NCI-H2196 treated with DMSO at 0.1 percent for 48 hours (cell line): ENCODE measurements around the gene FMNL2.

Experiments used
- DNase-seq: peaks from one replicate; lab custom pipeline; 2025; ENCODE audit not compliant: unreplicated experiment; lab: John Stamatoyannopoulos, UW

Gene FMNL2

DNA sequence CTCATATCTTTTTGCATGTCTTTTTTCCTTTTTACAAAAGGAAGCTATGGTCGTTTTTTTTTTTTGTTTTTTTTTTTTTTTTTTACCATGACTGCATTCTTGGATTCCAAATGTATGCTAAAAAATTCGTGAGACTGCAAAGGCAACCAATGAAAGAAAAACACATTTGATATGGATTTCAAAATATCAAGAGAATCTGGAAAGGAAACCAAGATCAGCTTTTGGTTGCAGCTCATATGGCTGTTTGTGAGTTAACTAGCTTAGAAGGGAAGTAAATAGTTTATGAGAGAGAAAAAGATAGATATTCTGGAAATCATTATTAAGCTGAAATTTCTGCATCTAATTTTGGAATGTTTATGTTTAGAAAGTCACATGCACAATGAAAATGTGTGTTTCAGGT is 272.0 kb downstream of the FMNL2 start:
- DNase-seq, result no peak

GRCh38 chr2:152607793-152608300 is 272.9 kb downstream of the FMNL2 start:
- DNase-seq, result no peak

DNA sequence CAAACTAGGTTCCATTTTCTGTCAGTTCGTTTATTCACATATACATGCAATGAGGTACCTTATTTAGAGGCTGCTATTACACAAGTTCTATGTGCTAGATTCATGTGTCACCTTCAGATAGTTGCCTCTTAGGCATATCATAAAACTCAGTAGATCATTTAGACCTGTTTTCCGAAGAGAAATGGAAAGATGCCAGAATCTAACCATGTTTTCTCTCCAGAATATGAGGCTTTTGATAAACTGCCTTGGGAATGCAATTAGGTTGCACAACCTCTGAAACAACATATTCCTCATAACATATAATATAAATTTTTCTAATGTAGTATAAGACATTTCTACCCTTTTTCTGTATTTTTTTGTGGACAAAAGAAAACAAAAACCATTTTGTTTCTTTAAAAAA is 274.2 kb downstream of the FMNL2 start:
- DNase-seq, result no peak

DNA sequence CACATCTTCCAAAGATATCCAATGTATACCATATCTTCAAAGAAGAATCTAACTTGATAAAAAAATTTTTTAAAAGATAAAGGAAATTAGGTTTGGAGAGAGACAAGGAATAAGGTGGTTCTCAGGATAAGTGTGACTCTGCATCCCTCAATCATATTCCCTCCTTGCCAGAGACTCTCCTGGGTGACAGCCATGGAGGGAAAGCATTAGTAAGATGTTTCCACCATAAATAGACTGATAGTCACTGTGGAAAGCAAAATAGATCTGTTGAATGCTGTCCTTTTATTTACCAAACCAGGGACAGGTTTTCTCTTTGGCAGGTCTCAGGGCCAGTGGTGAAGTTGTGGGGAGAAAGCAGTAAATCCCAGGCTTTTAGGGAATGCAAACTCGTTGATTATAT is 274.7 kb downstream of the FMNL2 start:
- no peak for DNase-seq

- DNase-seq, result no peak
These were observed 276.7 kb downstream of the FMNL2 start for GRCh38 chr2:152611458-152612231.

- DNase-seq, result no peak
These were observed 278.3 kb downstream of the FMNL2 start for GRCh38 chr2:152613235-152613634.

- no peak for DNase-seq
These were observed 280.2 kb downstream of the FMNL2 start for GRCh38 chr2:152615177-152615576.

DNA sequence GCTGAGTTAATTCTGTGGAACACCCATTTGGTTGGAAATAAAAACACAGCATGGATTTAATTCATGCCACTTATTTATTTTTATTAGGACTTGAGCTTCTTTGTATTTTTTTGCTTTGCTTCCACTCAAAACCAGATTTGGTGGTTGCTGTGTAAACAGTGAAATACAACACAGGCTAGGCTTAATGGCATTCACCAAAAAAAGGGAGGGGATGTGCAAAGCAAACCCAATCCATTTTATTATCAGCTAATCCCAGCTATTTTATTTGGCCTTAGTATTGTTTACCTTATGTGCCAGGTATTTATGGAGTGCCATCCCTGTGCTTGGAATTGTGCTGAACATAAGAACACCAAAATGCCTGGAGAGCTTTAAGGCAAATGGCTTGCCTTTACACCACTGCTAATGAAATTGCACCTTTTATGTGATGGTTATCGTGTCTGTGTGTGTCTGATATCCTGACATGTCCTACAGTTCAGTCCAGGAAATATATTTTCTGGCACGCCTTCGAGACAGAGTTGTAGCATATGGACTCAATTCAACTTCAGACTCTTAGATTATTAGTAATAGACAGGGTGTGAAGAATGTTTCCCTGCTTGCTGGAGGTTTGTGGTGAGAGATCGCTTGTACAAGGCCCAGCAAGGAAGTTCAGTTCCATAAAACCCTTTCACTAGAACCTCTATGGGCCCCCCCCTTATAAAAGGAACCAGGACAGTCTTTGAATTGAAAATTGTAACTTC is 282.6 kb downstream of the FMNL2 start:
- DNase-seq, result no peak

DNA sequence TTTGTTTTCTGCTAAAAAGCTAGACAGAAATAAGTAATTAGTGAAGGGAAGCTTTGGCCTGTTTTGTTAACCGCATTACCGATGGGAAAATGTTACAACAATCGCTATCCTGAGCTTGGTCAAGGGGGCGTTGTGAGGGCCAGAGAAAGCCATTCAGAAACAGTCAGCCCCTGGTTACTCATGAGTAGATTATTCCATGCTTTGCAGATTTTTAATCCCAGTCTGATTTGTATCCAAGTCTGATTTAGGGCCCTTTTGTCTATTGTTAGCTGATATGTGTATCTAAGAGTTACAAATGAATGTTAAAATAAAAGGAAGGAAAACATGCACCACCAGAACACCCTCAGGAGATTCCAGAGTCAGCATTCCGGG is 283.2 kb downstream of the FMNL2 start:
- DNase-seq, result no peak

DNA sequence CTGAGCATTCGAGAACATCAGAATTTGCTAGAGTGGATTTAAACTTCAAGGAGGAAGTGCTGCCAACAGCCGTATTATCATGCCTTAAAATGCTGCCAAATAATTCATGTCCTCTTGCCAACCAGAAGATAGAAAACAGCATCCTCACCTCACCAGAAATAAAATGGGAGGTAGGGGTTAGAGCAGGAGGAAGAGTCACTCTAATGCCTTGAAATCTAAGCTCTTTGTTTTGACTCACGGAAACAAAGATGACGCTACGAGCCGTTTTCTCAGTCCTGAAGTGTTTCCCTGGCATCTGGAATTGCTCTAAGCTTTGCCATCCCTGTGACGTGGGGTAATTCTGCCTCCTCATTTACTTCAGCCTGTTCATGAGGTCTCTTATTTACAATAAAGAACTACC is 285.2 kb downstream of the FMNL2 start:
- DNase-seq, result no peak

DNA sequence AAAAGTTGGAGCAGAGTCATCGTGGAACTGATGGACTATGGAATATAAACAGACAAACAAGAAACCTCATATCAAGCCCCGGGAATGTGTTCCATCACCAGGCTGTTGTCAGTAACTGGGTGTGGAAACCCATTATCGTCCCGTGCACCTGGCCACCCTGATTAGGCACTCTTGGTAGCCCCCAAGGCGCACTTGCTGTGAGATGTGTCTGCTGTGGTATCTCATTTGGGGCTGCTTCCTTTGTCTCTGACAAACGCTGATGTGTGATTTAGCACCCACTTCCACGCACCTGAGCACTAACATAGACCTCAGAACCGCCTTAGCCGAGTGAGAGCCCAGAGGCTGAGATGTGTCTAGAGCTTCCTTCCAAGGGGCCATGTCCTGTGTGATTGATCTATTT is 286.0 kb downstream of the FMNL2 start:
- DNase-seq, result no peak

GRCh38 chr2:152622219-152622618 is 287.2 kb downstream of the FMNL2 start:
- DNase-seq, result no peak

DNA sequence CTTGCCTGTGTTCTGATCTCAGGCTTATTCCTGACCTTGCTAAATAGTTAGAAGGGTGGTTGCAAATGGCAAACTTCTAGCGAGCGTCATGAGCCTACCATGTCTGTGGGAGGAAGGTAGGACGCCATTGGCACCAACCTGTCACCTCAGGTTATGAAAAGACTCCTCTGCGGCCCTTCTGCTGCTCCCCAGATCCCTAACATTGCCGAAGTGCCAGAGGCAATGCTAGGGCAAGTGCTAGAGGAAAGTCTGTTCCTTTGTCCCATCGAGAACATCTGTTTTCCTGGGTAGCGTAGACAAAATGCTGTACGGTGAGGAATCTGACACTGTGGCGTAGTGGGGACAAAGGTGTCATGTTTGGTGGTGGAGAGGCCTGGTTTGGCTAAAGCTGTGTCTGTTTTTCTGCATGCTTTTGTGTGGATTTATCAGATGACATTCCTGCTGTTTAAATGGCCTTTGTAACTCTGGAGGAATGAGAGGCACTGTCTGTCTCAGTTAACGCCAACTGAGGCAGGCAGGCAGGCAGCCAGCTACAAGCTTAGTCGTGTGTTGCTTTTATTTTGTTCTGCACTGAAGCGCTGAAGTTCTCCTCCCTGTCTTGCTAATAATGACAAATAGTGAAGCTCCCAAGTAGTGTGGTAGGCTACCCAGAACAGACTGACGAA is 288.2 kb downstream of the FMNL2 start:
- DNase-seq, result no peak

GRCh38 chr2:152623775-152624174 is 288.8 kb downstream of the FMNL2 start:
- DNase-seq, result no peak

GRCh38 chr2:152624805-152625204 is 289.8 kb downstream of the FMNL2 start:
- no peak for DNase-seq

DNA sequence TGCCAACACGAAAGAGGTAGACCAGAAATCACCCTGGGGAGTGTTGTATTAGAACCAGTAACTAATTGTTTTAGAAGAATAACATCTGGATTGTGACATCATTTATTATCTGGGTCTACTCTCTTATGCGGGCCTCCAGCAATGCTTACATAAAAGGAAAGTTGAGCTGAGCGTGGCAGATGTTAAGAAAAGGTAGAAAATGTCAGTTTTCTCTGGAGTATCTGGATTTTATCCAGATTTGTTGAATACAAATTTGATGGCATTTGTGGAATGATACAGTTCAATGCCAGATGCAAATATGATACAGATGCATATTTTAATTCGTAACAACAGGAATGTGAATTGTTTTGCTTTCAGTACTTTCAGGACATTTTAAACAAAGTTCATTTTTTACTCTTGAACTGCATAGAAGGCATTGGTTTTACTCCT is 292.0 kb downstream of the FMNL2 start:
- no peak for DNase-seq

DNA sequence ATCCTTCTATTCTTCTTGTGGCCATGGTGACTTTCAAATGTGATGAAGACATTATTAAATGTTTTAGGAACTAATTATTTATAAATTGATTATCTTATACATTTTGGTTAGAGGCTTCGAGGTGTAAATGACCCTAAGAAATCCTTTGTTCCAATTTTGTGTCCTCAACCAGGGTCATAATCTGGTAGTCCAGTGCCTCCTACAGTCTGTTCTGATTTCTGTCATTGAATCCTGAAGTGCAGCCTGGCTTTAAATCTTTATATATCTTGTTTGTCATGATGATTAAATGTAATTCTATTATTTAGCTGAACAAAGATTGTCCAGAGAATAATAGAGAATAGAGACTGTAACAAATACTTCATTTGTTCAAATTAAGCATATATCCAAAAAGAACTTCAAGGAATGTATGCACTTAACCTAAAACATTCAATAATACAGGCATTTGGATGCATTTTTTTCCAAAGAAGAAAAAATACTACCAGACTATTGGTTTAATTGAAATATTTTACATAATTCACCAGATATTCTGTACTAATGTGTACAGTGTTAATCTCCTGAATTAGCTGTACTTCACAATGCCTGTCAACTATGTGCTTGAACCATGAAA is 292.5 kb downstream of the FMNL2 start:
- no peak for DNase-seq

DNA sequence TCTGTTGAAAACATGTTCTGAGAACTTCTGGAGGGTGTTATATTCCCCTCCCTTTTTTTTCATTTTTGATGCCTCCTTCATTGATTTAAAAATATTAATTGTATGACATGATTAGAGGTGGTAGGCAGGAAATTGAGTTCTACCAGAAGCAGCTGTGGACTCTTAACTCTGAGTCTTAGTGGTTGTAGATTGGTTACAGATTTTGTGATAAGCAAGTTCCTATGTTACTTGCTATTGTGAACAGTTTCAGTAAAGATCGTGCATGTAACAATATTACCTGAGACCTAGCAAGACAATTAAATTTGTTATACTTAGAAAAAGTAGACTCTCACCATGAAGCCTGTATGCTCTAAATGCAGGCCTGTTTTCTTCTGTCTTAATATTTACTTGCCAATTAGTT is 294.2 kb downstream of the FMNL2 start:
- no peak for DNase-seq

DNA sequence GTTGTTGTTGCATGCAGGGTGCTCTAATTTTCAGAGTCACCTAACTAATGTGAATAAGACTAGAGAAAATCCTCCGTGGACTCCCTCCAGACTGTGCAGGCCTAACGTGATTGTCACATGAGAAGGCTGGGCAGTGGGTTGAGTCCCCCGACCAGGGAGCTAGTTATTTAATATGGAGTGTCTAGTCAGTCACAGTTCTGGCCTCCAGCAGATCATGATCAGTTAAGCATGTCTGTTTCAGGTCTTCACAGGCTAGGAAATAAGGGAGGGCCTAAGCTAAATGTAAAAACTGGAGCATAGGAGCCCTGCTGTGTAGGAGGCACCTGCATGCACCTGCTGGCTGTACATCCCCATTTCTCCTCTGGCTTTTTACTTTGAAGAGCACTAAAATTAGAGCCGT is 295.5 kb downstream of the FMNL2 start:
- no peak for DNase-seq

DNA sequence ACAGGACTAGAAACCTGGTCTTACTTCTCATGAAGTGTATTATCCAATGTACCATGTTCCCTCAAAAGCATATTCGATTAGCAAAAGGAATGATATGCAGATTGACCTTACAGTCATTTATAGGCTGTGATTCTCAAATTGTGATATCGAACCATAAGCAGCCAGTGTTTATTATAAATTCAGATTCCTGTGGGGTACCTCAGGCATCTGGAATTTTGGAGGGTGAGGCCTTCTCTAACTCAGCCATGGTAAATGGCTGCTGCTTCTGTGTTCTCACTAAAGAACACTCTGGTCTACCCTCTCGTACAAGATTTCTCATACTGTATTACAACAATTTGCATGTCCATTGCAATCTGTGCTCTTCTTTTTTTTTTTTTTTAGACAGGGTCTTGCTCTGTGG is 297.8 kb downstream of the FMNL2 start:
- DNase-seq, result no peak

DNA sequence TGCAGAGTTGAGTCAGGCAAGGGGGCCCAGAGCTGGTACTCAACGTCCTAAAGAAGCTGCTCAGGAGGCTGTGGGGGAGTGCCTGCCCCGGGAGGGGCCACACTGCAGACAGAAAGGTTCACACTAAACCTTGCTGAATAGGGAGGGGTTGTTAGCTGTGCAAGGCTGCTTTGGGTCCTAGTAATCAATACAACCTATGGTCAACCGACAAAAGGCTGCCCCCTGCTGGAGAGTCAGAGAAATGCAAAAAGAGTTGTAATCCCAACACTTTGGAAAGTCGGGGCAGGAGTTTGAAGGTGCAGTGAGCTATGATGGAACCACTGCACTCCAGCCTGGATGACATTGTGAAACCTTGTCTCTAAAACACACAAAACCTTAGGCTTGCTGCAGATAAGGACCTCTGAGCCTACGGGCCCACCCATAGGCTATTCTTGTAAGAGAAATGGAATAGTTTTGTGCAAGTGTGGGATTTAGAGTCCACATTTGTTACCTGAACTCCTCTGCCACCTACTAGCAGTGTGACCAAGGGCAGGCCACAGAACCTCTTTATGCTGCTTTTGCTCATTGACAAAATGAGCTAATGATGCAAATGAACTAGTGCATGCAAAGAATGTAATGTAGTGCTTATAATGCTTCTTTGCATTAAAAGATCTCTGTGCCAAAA is 300.8 kb downstream of the FMNL2 start:
- peak; percentile 24 for DNase-seq
